HepG2 (cell line): ENCODE results near the gene CDH1. TPM values are rescaled to one million over a fixed set of nuclear protein-coding genes. Genes with fewer than 3 reads are reported as not detected.

ENCODE experiments used
- ARID4A ChIP-seq: sonication (generic); formaldehyde crosslinking; IDR thresholded peaks from 2 replicates; pipeline ENCODE4 v1.5.0; 2020; ENCODE audit warnings: mild to moderate bottlenecking, missing genetic modification reagents, borderline replicate concordance
- ATF4 ChIP-seq, 2 experiments: fragments of 450-650 bp in 1 of 2; sonication (generic) in 1 of 2; formaldehyde crosslinking; IDR thresholded peaks; 2 replicates each; pipeline versions ENCODE4 v1.5.0 to v1.8.0; 2020 to 2022; ENCODE audit warnings: mild to moderate bottlenecking in 1 of 2, missing genetic modification reagents in 1 of 2
- HINFP ChIP-seq: sonication (generic); formaldehyde crosslinking; IDR thresholded peaks from 2 replicates; pipeline ENCODE4 v1.4.0; 2020; ENCODE audit warnings: low read depth, mild to moderate bottlenecking, missing genetic modification reagents
- HIVEP1 ChIP-seq: sonication (generic); formaldehyde crosslinking; IDR thresholded peaks from 2 replicates; pipeline ENCODE4 v1.4.0; 2020; ENCODE audit warnings: mild to moderate bottlenecking, missing genetic modification reagents
- HMGXB4 ChIP-seq, 2 experiments: sonication (generic) in 1 of 2; formaldehyde crosslinking in 1 of 2; IDR thresholded peaks; 2 replicates each; pipeline versions ENCODE4 v1.4.0 to v1.6.1; 2018 to 2020; ENCODE audit warnings: missing genetic modification reagents in 2 of 2, borderline replicate concordance in 1 of 2, low read depth in 1 of 2, mild to moderate bottlenecking in 1 of 2, missing biosample characterization in 1 of 2
- HOXA5 ChIP-seq: sonication (generic); formaldehyde crosslinking; IDR thresholded peaks from 2 replicates; pipeline ENCODE4 v1.4.0; 2020; ENCODE audit warnings: missing genetic modification reagents
- MED1 ChIP-seq: sonication (generic); formaldehyde crosslinking; IDR thresholded peaks from 2 replicates; pipeline ENCODE4 v1.4.0; 2020; ENCODE audit warnings: missing genetic modification reagents
- TEF ChIP-seq: sonication (generic); formaldehyde crosslinking; IDR thresholded peaks from 2 replicates; pipeline ENCODE4 v1.5.0; 2020; ENCODE audit warnings: missing genetic modification reagents
- TFDP2 ChIP-seq: sonication (generic); formaldehyde crosslinking; IDR thresholded peaks from 2 replicates; pipeline ENCODE4 v1.4.0; 2020; ENCODE audit warnings: missing genetic modification reagents
- ZFP91 ChIP-seq: sonication (generic); formaldehyde crosslinking; IDR thresholded peaks from 2 replicates; pipeline ENCODE4 v1.9.0; 2022; ENCODE audit warnings: missing genetic modification reagents, mild to moderate bottlenecking, borderline replicate concordance
- ZKSCAN1 ChIP-seq: fragments of 150-350 bp; IDR thresholded peaks from 2 replicates; pipeline ENCODE4 v1.6.1; 2014; ENCODE audit warnings: low read length
- ZNF124 ChIP-seq: sonication (generic); formaldehyde crosslinking; IDR thresholded peaks from 2 replicates; pipeline ENCODE4 v1.4.0; 2020; ENCODE audit warnings: missing genetic modification reagents
- ZNF143 ChIP-seq: sonication (generic); formaldehyde crosslinking; IDR thresholded peaks from 2 replicates; pipeline ENCODE4 v1.4.0; 2020; ENCODE audit warnings: missing genetic modification reagents
- ZNF224 ChIP-seq: sonication (generic); formaldehyde crosslinking; IDR thresholded peaks from 2 replicates; pipeline ENCODE4 v1.5.0; 2020; ENCODE audit warnings: mild to moderate bottlenecking, missing genetic modification reagents
- ZNF3 ChIP-seq: IDR thresholded peaks from 2 replicates; pipeline ENCODE4 v1.7.0; 2017; ENCODE audit warnings: inconsistent platforms
- polyA plus RNA-seq, 8 experiments: library from polyadenylated mRNA; depleted of rRNA in 3 of 8; stranded (reverse) in 7 of 8; unstranded in 1 of 8; fragments of >200 nt; fragmentation: Illumina TruSeq in 4 of 8; extraction: Trizol in 4 of 8; gene quantifications; 2 replicates each; pipeline versions ENCODE4 v1.2.1 to v1.2.3, GENCODE V29; 2011 to 2016; ENCODE audit warnings: low read depth in 4 of 8, missing spikeins in 1 of 8, mixed read lengths in 1 of 8; ENCODE audit not compliant: insufficient read depth in 1 of 8
- total RNA-seq, 5 experiments: library from RNA; depleted of rRNA; stranded (reverse); fragments of >200 nt; fragmentation: Illumina TruSeq; extraction: Trizol; gene quantifications; 2 replicates each; pipeline ENCODE4 v1.2.3, GENCODE V29; 2016; ENCODE audit warnings: low read depth in 1 of 5

CDH1 gene
- total and polyA plus RNA-seq, 2 of the 13 experiments (the other 11 are each of a cell fraction or from before 2014, with no cell fraction given), result 0.95 to 9.8 TPM

GRCh38 chr16:68704232-68704867 is 32.7 kb upstream of the CDH1 start (continued):
- TF ChIP-seq HMGXB4 (CRISPR knock-in tag; IDR thresholded peaks at IDR 0.05; ENCODE audit: borderline replicate concordance in 1 of 2, low read depth in 1 of 2), result peak; percentile 78 to 88; a peak in 3 of 4 replicates
- TF ChIP-seq TFDP2, result peak; percentile 22; the same call in 1 of the 2 replicates
- 0 out of 2 replicates have a peak, but pooled peaks have one; percentile 26 for TF ChIP-seq HIVEP1 (CRISPR knock-in tag)
- TF ChIP-seq TEF, result no peak
- TF ChIP-seq ARID4A (CRISPR knock-in tag), result peak; percentile 34; the same call in 1 of the 2 replicates
- peak; percentile 52; the same call in 1 of the 2 replicates for TF ChIP-seq ZNF124 (CRISPR knock-in tag)
- no peak; the same call in 1 of the 2 replicates for TF ChIP-seq ZNF224 (CRISPR knock-in tag)
- peak; percentile 69 for TF ChIP-seq MED1 (CRISPR knock-in tag)
- TF ChIP-seq HINFP (CRISPR knock-in tag), result 0 out of 2 replicates have a peak, but pooled peaks have one; percentile 51
- no peak for TF ChIP-seq ATF4 (CRISPR knock-in tag; IDR thresholded peaks at IDR 0.05)
- TF ChIP-seq ZKSCAN1, result peak; percentile 67; the same call in 1 of the 2 replicates
- peak; percentile 56; the same call in 1 of the 2 replicates for TF ChIP-seq ZFP91
- peak; percentile 85; the same call in 1 of the 2 replicates for TF ChIP-seq HOXA5 (CRISPR knock-in tag)
- TF ChIP-seq ZNF143, result peak; percentile 37; the same call in 1 of the 2 replicates
- no peak for TF ChIP-seq ZNF3 (CRISPR knock-in tag)
